Measurements from ENCODE around the gene PRSS33.

PRSS33 gene

DNA sequence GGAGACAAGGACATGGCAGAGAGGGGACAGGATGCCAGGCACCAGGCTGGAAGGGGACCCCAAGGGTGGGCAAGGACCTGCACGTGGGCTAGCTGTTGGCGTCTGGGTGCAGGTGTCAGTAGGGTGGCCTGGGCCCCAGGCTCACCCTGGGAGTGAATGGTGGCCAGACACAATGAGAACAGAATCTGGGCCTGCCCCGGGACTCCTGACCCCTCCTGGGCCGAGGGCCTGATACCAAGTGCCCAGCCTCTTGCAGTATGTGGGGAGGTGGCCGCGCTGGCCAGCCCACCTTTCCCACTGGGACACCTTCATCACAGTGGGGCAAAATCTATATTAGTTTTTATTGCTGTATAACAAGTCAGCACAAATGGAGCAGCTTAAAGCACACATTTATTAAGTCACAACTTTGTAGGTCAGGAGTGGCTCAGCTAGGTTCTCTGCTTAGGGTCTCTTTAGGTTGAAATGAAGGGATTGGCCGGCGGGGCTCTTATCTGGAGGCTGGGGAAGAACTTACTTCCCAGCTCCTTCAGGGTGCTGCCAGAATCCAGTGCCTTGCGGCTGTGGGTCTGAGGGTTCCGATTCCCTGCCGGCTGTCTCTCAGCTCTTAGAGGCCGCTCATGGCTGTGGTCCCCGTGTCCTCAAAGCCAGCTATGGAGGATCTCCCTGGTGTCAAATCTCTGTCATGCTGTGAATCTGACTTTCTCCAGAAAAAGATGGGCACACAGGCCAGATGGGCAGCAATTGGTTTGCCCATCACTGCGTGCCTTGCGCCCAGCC is 3.6 kb downstream of the PRSS33 start:
- TF ChIP-seq GATA1 (IDR thresholded peaks at IDR 0.05; ENCODE audit: low read depth, low read length) = no peak

DNA sequence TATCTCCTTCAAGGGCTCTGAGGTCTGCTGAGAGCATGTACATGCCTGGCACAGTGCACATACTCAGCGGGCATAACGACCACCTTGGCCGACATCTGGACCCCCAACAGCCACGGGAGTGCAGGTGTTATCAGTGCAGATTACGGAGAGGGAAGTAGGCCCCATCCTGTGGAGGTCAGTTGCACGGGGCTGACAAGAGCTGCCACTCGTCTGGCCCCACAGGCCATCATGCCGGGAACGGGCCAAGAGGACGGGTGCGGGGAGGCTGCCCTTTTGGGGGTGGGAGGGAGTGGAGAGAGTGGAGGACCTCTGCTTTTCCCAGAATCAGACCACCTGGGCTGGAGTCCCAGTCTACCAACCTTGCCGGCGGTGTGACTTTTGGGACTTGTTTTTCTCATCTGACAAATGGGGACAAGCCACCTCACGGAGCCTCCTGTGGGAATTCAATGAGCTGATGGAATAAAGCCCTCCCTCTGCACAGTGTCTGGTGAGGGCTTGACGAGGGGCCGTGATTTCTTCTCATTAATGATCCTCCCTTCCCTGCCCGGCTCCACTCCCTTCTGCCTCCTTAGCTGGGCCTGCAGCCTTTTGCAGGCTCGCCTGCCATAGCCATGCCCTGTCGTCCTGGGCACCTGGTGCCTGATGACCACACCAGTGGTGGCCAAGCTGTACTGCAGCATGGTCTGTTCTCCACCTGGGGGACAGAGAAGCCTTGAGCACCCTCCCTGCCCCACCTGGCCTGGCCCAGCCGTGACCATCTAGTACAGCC is 4.6 kb downstream of the PRSS33 start:
- DNase-seq = no peak
- TF ChIP-seq POLR2A (IDR thresholded peaks at IDR 0.05; ENCODE audit: low read length) = no peak
- TF ChIP-seq GATA1 (IDR thresholded peaks at IDR 0.05; ENCODE audit: low read depth, low read length) = no peak

More for the DNA sequence above, 3.6 kb downstream of the PRSS33 start:
- DNase-seq = no peak

GRCh38 chr16:2779978-2780898 is 7.1 kb downstream of the PRSS33 start:
- no peak for TF ChIP-seq GATA1 (IDR thresholded peaks at IDR 0.05; ENCODE audit: low read depth, low read length)
- no peak for TF ChIP-seq POLR2A (IDR thresholded peaks at IDR 0.05; ENCODE audit: low read length)
- DNase-seq = no peak

GRCh38 chr16:2779151-2779920 is 8.0 kb downstream of the PRSS33 start:
- no peak for TF ChIP-seq GATA1 (IDR thresholded peaks at IDR 0.05; ENCODE audit: low read depth, low read length)
- no peak for TF ChIP-seq POLR2A (IDR thresholded peaks at IDR 0.05; ENCODE audit: low read length)
- no peak for DNase-seq

GRCh38 chr16:2778630-2778958 is 8.8 kb downstream of the PRSS33 start:
- TF ChIP-seq POLR2A (IDR thresholded peaks at IDR 0.05; ENCODE audit: low read length) (no peak), GATA1 (IDR thresholded peaks at IDR 0.05; ENCODE audit: low read depth, low read length) (no peak)
- DNase-seq = no peak

GRCh38 chr16:2777903-2778629 is 9.3 kb downstream of the PRSS33 start:
- DNase-seq = peak; percentile 79 to 83
- TF ChIP-seq POLR2A (IDR thresholded peaks at IDR 0.05; ENCODE audit: low read length) (no peak), GATA1 (IDR thresholded peaks at IDR 0.05; ENCODE audit: low read depth, low read length) (no peak)

DNA sequence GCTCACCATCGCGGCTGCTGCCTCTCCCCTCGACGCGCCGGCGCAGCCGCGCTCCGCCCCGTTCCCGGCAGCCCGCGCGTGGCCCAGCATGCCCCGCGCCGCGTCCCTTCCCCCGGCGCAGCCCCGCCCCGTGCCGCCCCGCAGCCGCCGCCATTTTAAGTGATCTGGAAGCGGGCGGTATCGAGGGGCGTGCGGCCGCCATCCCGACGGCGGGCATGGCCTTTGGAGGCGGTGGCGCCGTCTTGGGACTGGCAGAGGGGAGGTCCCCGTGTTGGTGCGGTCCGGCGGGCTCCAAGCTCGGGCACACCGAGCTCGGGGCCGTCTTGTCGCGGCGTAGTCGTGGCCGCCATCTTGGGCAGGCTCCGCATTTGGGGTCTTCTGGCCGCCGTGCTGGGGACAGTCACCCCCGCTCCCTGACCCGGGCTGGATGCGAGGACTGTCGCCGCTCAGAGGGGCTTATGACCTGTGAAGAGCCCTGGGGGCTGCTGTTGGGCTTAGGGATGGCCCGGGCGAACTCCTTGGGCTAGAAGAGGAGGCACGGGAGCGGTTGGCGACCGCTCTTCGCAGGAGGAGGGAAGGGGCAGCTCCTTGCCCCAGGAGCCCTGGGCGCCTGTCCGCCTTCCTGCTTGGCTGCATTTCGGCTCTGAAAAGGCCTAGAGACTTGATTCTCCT is 10.0 kb downstream of the PRSS33 start, which contains the start of gene ELOB:
TSS of gene ELOB (minus strand) at position 50 of the 672 bp plus-strand sequence. CDS start at position 9, 41 bp downstream.
- peak; percentile 72 for TF ChIP-seq POLR2A (IDR thresholded peaks at IDR 0.05; ENCODE audit: low read length)
- TF ChIP-seq GATA1 (IDR thresholded peaks at IDR 0.05; ENCODE audit: low read depth, low read length) = no peak

GRCh38 chr16:2776500-2777139 is 10.7 kb downstream of the PRSS33 start:
- TF ChIP-seq POLR2A (IDR thresholded peaks at IDR 0.05; ENCODE audit: low read length) (no peak), GATA1 (IDR thresholded peaks at IDR 0.05; ENCODE audit: low read depth, low read length) (no peak)
- DNase-seq = peak; percentile 72 to 79

More for the DNA sequence above, 10.0 kb downstream of the PRSS33 start, which contains the start of gene ELOB:
- peak; percentile 90 to 95 for DNase-seq

- no peak for TF ChIP-seq GATA1 (IDR thresholded peaks at IDR 0.05; ENCODE audit: low read depth, low read length)
- TF ChIP-seq POLR2A (IDR thresholded peaks at IDR 0.05; ENCODE audit: low read length) = no peak
- DNase-seq = no peak
These were observed 11.4 kb downstream of the PRSS33 start for GRCh38 chr16:2775765-2776499.

DNA sequence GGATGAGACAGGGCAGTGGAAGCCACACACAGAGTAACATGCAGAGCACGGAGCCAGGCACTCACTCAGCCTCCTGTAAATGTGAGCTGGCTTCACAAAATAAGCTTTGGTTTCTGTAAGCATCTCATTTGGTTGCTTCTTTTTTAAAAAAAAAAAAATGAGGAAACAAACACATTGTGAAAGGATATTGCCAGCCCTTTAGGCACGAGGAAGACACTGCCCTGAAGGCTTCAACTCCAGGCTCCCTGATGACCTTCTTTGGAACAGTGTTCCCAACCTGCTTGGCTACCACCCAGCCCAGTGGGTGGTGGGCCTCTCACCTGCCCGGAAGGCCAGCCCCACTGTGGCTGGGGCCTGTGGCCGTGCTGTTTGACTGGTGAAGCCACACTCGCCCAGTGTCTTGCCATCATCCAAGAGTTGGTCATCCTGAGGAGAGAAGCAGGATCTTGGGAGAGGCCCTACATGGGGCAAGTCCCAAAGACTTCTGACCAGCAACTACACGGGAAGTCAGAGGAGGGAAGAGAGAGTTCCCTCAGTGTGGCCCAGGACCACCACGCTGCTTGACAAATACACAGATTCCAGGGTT is 12.1 kb downstream of the PRSS33 start:
- TF ChIP-seq POLR2A (IDR thresholded peaks at IDR 0.05; ENCODE audit: low read length) = no peak
- no peak for TF ChIP-seq GATA1 (IDR thresholded peaks at IDR 0.05; ENCODE audit: low read depth, low read length)
- no peak for DNase-seq

All from erythroblast (primary cell).